ENCODE results near the gene MTURN. TPM values are rescaled to one million over a fixed set of nuclear protein-coding genes. Genes with fewer than 3 reads are reported as not detected.

The MTURN gene
- total and polyA plus RNA-seq, 2 donors (not counting 3 experiments of a cell fraction or from before 2014, with no cell fraction given), result 4.9 to 6.6 TPM

DNA sequence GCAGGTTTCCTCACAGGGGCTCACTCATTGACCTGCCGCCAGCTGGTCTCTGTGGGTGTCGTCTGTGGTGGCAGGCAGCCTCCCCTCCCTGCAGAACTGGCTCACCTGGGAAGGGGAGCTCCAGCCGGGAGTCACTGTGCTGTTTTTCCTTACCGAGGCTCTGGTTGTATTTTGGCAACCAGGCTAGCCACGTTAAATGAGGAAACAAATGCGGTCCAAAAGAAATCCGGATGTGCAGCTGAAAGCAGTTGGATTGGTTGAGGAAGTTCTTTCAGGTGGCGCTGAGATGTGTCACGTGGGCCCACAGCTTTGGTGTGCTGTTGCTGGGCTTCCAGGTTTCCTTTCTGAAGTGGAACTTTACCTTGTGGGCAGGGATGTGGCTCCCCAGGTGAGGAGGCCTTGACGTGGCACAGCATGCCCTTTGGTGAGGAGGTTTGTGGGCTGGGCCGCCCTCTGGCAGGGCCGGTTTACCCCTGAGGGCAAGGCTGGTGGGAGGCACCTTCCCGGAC lies 14.2 kb downstream of the MTURN start:
- no peaks in the 10 kb centered on the region for H3K36me3 ChIP-seq (ENCODE audit: control insufficient read depth in 2 of 2, extremely low read depth in 1 of 2, insufficient read depth in 2 of 2, low read length in 2 of 2)
- ChIA-PET CTCF (interaction anchor here (0.9 kb wide), 1 partner anchor 15 kb away, joined by 3 read pairs; no protein-coding TSS in a partner anchor), POLR2A (no interaction called here)
- intact Hi-C loops (cut with micrococcal nuclease) (no loop called here), dilution Hi-C loops (cut with MboI; ENCODE audit: extremely low pct_ligation_motif_present, low sequenced_read_pairs) (no loop called here)
- DNase-seq (ENCODE audit: low read depth, low spot score), result no peak
- no peak overlapping the region for H3K27ac ChIP-seq (ENCODE audit: insufficient read depth, low read depth, low read length)
- no peaks in the 10 kb centered on the region for H3K4me1 ChIP-seq (ENCODE audit: control insufficient read depth, extremely low read depth, insufficient read depth, low read length)
- no peak overlapping the region for H3K4me2 ChIP-seq (ENCODE audit: insufficient read depth, low read length)
- no peak overlapping the region for H3K9ac ChIP-seq (replicated peaks; ENCODE audit: extremely low read depth, insufficient read depth, low read length)
- H3K9me1 ChIP-seq (replicated peaks; ENCODE audit: control insufficient read depth, extremely low read depth, insufficient read depth, low read length), result no peaks in the 10 kb centered on the region
- H3K27me3 ChIP-seq (ENCODE audit: control insufficient read depth in 2 of 2, insufficient read depth in 2 of 2, low read length in 2 of 2), result no peaks in the 10 kb centered on the region
- FAIRE-seq, result no peak
- no peaks in the 10 kb centered on the region for H3K79me2 ChIP-seq (ENCODE audit: control insufficient read depth, insufficient read depth, low read length)
- H3K9me3 ChIP-seq (replicated peaks; ENCODE audit: control insufficient read depth, insufficient read depth, low read length), result no peaks in the 10 kb centered on the region
- H2AFZ ChIP-seq (ENCODE audit: low read depth, low read length), result no peak overlapping the region
- TF ChIP-seq, protein P1, sequence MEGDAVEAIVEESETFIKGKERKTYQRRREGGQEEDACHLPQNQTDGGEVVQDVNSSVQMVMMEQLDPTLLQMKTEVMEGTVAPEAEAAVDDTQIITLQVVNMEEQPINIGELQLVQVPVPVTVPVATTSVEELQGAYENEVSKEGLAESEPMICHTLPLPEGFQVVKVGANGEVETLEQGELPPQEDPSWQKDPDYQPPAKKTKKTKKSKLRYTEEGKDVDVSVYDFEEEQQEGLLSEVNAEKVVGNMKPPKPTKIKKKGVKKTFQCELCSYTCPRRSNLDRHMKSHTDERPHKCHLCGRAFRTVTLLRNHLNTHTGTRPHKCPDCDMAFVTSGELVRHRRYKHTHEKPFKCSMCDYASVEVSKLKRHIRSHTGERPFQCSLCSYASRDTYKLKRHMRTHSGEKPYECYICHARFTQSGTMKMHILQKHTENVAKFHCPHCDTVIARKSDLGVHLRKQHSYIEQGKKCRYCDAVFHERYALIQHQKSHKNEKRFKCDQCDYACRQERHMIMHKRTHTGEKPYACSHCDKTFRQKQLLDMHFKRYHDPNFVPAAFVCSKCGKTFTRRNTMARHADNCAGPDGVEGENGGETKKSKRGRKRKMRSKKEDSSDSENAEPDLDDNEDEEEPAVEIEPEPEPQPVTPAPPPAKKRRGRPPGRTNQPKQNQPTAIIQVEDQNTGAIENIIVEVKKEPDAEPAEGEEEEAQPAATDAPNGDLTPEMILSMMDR (IDR thresholded peaks at IDR 0.05; ENCODE audit: extremely low read depth in 1 of 2, insufficient read depth in 1 of 2, low read depth in 1 of 2, low read length in 2 of 2), result no peak
- no peak for TF ChIP-seq MYC (IDR thresholded peaks at IDR 0.05; ENCODE audit: low read depth, low read length)
- TF ChIP-seq POLR2A (IDR thresholded peaks at IDR 0.05; ENCODE audit: low read depth, low read length), result no peak
- TF ChIP-seq POLR2AphosphoS5 (IDR thresholded peaks at IDR 0.05; ENCODE audit: insufficient read depth, low read depth, low read length), result no peak
- TF ChIP-seq EZH2 (IDR thresholded peaks at IDR 0.05; ENCODE audit: borderline replicate concordance, low read depth, low read length, severe bottlenecking), result no peak
- TF ChIP-seq, protein P2, sequence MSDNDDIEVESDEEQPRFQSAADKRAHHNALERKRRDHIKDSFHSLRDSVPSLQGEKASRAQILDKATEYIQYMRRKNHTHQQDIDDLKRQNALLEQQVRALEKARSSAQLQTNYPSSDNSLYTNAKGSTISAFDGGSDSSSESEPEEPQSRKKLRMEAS (IDR thresholded peaks at IDR 0.05; ENCODE audit: insufficient read depth, insufficient read length), result no peak
- TF ChIP-seq JUN (IDR thresholded peaks at IDR 0.05; ENCODE audit: borderline replicate concordance, insufficient read depth, insufficient read length, low read depth), result no peak
- TF ChIP-seq GATA2 (IDR thresholded peaks at IDR 0.05; ENCODE audit: insufficient read depth, insufficient read length, low read depth, low read length), result no peak
- no peak for TF ChIP-seq FOS (IDR thresholded peaks at IDR 0.05; ENCODE audit: borderline replicate concordance, insufficient read depth, low read length)
- no peaks in the 10 kb centered on the region for H4K20me1 ChIP-seq (replicated peaks; ENCODE audit: control insufficient read depth, extremely low read depth, insufficient read depth, low read length)
- no peak overlapping the region for H3K4me3 ChIP-seq (replicated peaks in 1 of 3; ENCODE audit: insufficient read depth in 1 of 3, low read depth in 1 of 3, low read length in 3 of 3)
- no TSS peak for BruUV-seq (replicated peaks)

Measured in endothelial cell of umbilical vein (primary cell).